Peyer's patch (tissue), 4 donors: ENCODE data around the gene OSCP1. TPM values are rescaled to one million over a fixed set of nuclear protein-coding genes. Genes with fewer than 3 reads are reported as not detected.
"Not testable (repeated sequence)": the region's sequence is repeated elsewhere in the genome, so short reads cannot be mapped to it uniquely, and the experiment has no call there.

Source experiments
- DNase-seq, 3 donors: peaks; one replicate each; pipeline ENCODE4 v3.0.0-alpha.2; 2017 to 2019
- H3K27ac ChIP-seq, 4 donors: fragments of 200-600 bp; sonication (generic); one replicate each; pipeline ENCODE4 v1.5.1; 2016 to 2019
- H3K27me3 ChIP-seq, 2 donors: fragments of 200-600 bp; sonication (generic); one replicate each; pipeline ENCODE4 v1.5.1; 2019
- H3K36me3 ChIP-seq, 3 donors: fragments of 200-600 bp; sonication (generic); one replicate each; pipeline ENCODE4 v1.5.1; 2016 to 2019
- H3K4me1 ChIP-seq, 4 donors: fragments of 200-600 bp; sonication (generic); one replicate each; pipeline ENCODE4 v1.5.1; 2016 to 2019
- H3K4me3 ChIP-seq, 4 donors: fragments of 200-600 bp; sonication (generic); 1 replicate in 3 of 4; 2 replicates in 1 of 4; pipeline ENCODE4 v1.5.1; 2016 to 2019; ENCODE audit warnings: mild to moderate bottlenecking in 1 of 4
- H3K9me3 ChIP-seq, 4 donors: fragments of 200-600 bp; sonication (generic); one replicate each; pipeline ENCODE4 v1.5.1; 2016 to 2019; ENCODE audit warnings: mild to moderate bottlenecking in 1 of 4
- POLR2A ChIP-seq, 2 donors: fragments of 450-650 bp; IDR thresholded peaks; one replicate each; pipeline ENCODE4 v1.5.1; 2017; ENCODE audit warnings: antibody characterized with exemption in 2 of 2, mild to moderate bottlenecking in 2 of 2, moderate library complexity in 2 of 2
- total RNA-seq, 4 donors: library from RNA; depleted of rRNA; stranded (reverse); fragments of >200 nt; gene quantifications; one replicate each; pipeline ENCODE4 v1.1.0, GENCODE V29; 2016
- TF ChIP-seq, protein P1 (sequence below), 6 experiments: fragments of 450-650 bp in 4 of 6; fragments of 200-600 bp in 2 of 6; sonication (generic) in 1 of 6; IDR thresholded peaks; one replicate each; pipeline ENCODE4 v1.5.1; 2017 to 2019; ENCODE audit warnings: antibody characterized with exemption in 6 of 6, mild to moderate bottlenecking in 3 of 6, moderate library complexity in 1 of 6

Gene OSCP1
- total RNA-seq, 4 donors from 2014 or later, result 0.67 to 9.9 (median 3.2) TPM

DNA sequence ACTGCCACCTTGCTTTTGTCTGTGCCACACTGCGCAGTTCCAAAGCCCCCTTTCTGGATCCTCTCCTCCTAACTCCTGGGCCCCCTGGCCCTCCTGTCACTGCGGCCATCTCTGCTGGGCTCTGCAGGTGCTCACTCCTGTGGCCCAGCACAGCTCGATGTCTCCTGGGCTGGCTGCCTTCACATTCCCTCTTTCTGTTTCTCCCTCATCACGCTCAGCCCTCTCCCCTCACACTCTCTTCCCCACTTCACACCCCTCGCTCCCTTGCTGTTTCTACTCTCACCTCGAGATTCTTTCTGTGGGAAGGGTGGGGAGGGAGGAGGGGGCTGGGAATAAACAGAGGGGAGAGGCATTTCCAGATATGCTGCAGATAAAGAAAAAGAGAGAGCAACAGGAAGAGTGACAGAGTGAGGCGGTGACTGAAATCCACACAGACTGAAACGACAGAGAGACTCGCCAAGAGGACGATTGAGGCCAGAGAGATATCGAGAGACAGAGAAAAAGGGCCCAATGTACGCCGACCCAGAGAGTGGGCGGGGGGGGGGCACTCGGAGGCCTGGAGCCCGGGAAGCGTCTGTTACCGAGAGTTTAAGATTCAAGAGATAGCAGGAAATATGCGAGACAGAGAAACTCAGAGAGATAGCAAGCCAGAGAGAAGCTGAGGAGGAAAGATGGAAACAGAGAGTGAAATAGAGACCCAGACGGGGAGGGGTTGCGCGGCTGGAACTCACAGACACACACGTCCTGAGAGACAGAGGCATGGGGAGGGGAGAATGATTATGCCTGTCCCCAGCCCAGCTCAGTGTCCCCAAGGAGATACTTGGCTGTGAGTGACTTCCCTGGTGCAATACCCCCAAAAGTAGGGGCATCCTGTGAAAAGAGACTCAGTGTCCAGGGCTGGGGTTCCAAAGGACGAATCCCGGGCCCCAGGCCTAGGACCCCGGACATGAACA, 31.8 kb upstream of the OSCP1 start:
- peaks cover 0 to 5% (median 0%) of the 10 kb centered on the region in 4 donors for H3K4me1 ChIP-seq
- DNase-seq, result no peak
- no peaks in the 10 kb centered on the region for H3K27me3 ChIP-seq
- no peak for TF ChIP-seq POLR2A (IDR thresholded peaks at IDR 0.05)
- TF ChIP-seq, protein P1, sequence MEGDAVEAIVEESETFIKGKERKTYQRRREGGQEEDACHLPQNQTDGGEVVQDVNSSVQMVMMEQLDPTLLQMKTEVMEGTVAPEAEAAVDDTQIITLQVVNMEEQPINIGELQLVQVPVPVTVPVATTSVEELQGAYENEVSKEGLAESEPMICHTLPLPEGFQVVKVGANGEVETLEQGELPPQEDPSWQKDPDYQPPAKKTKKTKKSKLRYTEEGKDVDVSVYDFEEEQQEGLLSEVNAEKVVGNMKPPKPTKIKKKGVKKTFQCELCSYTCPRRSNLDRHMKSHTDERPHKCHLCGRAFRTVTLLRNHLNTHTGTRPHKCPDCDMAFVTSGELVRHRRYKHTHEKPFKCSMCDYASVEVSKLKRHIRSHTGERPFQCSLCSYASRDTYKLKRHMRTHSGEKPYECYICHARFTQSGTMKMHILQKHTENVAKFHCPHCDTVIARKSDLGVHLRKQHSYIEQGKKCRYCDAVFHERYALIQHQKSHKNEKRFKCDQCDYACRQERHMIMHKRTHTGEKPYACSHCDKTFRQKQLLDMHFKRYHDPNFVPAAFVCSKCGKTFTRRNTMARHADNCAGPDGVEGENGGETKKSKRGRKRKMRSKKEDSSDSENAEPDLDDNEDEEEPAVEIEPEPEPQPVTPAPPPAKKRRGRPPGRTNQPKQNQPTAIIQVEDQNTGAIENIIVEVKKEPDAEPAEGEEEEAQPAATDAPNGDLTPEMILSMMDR (IDR thresholded peaks at IDR 0.05), result no peak
- peak overlapping the region in 1 of 4 donors; percentile 3 for H3K27ac ChIP-seq
- H3K4me3 ChIP-seq, result peak overlapping the region in 1 of 4 donors; percentile 15
- no peaks in the 10 kb centered on the region for H3K36me3 ChIP-seq
- no peaks in the 10 kb centered on the region for H3K9me3 ChIP-seq

DNA sequence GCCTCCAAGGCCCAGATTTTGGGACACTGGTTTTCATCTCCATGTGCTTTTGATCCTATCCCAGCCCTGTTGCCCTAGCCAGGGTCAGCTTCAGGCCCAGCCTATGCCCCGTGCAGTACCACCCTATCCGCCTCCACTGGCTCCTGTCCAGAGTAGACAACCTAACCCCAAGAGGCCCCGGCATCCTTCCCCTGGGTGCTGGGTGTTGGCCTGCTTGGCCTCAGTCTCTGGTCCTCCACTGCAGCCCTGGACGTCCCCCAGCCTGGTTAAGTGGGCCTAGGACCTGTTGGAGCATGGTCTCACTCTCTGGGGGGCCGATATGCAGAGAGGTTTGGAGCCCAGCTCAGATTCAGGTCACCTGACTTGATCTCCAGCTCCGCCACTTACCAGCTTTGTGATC, 30.8 kb upstream of the OSCP1 start:
- H3K4me1 ChIP-seq, result no peaks in the 10 kb centered on the region
- DNase-seq, result no peak
- no peak overlapping the region for H3K4me3 ChIP-seq
- no peaks in the 10 kb centered on the region for H3K36me3 ChIP-seq
- H3K27me3 ChIP-seq, result no peaks in the 10 kb centered on the region
- H3K27ac ChIP-seq, result no peak overlapping the region
- TF ChIP-seq, protein P1 (IDR thresholded peaks at IDR 0.05), result no peak
- TF ChIP-seq POLR2A (IDR thresholded peaks at IDR 0.05), result no peak
- no peaks in the 10 kb centered on the region for H3K9me3 ChIP-seq

DNA sequence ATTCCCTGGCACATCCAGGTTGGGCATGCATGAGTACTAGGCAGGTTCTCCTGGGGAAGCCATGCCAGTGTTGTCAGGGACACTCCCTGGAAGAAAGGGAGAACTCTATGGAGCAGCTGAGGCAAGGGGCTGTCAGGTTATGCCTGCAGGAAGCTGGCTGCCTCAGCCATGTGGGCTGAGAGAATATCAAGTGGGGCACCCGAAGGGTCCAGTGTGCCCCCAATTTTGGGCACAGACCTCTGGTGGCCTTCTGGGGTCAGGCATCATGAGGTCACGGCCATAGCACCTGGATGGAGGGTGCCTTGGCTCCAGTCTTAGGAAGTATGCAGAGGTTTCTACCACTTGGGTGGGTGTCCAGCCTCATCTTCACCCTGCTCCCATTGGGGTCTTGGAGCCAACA, 29.9 kb upstream of the OSCP1 start:
- DNase-seq, result no peak
- H3K4me3 ChIP-seq, result no peak overlapping the region
- H3K27ac ChIP-seq, result no peak overlapping the region

DNA sequence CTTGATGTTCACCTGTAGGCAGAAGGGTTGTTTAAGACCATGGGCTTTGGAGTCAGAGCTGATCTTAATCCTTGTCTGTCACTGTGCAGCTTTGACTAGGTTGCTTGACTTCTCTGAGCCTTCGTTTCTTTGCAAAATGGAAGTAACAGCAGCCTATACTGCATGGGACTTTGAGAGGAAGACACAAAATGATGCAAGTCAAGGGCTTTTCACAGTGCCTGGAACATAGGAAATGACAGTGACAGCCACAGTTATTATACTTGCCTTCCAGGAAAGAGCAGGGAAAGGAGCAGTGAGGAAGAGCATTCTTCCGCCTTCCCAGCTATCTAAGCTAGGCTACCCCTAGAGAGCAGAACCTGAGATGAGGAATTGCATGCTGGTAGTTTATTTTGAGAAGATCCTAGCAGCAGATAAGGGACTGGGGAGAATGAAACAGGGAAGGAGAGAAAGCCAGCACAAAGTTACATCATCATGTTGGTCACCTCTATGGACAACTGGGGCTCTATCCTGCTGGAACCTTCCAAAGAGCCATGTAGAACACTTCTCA, 29.3 kb upstream of the OSCP1 start:
- H3K9me3 ChIP-seq, result no peaks in the 10 kb centered on the region
- H3K4me1 ChIP-seq, result no peaks in the 10 kb centered on the region
- no peaks in the 10 kb centered on the region for H3K27me3 ChIP-seq
- H3K27ac ChIP-seq, result no peak overlapping the region
- no peak for TF ChIP-seq POLR2A (IDR thresholded peaks at IDR 0.05)
- H3K4me3 ChIP-seq, result no peak overlapping the region
- DNase-seq, result no peak
- no peaks in the 10 kb centered on the region for H3K36me3 ChIP-seq

More for the DNA sequence above, 29.9 kb upstream of the OSCP1 start:
- TF ChIP-seq, protein P1 (IDR thresholded peaks at IDR 0.05), result no peak
- TF ChIP-seq POLR2A (IDR thresholded peaks at IDR 0.05), result no peak
- Histone ChIP-seq H3K4me1 (no peaks in the 10 kb centered on the region), H3K27me3 (no peaks in the 10 kb centered on the region), H3K36me3 (no peaks in the 10 kb centered on the region), H3K9me3 (no peaks in the 10 kb centered on the region)

DNA sequence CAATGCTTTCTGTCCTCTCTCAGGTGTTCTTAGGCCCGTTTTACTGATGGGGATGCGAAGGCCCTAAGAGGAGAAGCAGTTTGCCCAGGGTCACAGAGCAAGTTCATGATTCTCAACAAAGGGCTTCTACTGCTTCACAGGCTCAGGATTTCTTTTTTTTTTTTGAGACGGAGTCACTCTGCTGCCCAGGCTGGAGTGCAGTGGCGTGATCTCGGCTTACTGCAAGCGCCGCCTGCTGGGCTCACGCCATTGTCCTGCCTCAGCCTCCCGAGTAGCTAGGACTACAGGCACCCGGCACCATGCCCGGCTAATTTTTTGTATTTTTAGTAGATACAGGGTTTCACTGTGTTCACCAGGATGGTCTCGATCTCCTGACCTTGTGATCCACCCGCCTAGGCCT, 27.4 kb upstream of the OSCP1 start:
- H3K27ac ChIP-seq, H3K4me3 ChIP-seq, H3K9me3 ChIP-seq, H3K27me3 ChIP-seq, H3K4me1 ChIP-seq, H3K36me3 ChIP-seq, DNase-seq: not testable (repeated sequence)

DNA sequence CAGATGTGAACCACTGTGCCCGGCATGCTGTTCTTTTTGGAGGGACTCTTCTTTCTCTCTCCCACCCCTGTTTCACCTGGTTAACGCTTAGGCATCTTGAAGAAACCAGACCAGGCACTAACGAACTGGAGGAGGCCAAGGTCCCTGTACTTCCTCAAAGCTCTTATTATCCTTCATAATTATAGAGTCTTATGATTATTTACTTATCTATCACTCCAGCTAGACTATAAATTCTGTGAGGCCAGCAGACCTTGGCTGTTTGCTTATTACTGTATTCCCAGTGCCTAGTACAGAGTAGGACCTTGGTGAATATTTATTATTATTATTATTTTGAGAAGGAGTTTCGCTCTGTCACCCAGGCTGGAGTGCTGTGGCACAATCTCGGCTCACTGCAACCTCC, 26.7 kb upstream of the OSCP1 start:
- Histone ChIP-seq H3K4me1 (no peaks in the 10 kb centered on the region), H3K27ac (no peak overlapping the region), H3K4me3 (no peak overlapping the region), H3K36me3 (no peaks in the 10 kb centered on the region), H3K27me3 (no peaks in the 10 kb centered on the region), H3K9me3 (no peaks in the 10 kb centered on the region)
- DNase-seq, result no peak
- TF ChIP-seq POLR2A (IDR thresholded peaks at IDR 0.05), result no peak
- TF ChIP-seq, protein P1 (IDR thresholded peaks at IDR 0.05), result no peak
